DND-41 (cell line): ENCODE data around the gene KLHL30.

Experiments
- ATAC-seq: fragments of 200-7000 bp; cut with Tn5 transposase; 3 replicates; pipeline ENCODE4 v1.9.1; 2021; ENCODE audit warnings: low read depth; ENCODE audit not compliant: insufficient read depth
- DNase-seq: peaks from one replicate; pipeline ENCODE4 v3.0.0-alpha.2; 2020
- H2AFZ ChIP-seq: 2 replicates; pipeline ENCODE4 v1.6.0; 2012; ENCODE audit warnings: low read depth, low read length
- H3K27ac ChIP-seq: 2 replicates; pipeline ENCODE4 v1.5.1; 2012; ENCODE audit warnings: low read length, inconsistent platforms
- H3K27me3 ChIP-seq: fragments of 200-600 bp; sonication (generic); 2 replicates; pipeline ENCODE4 v1.6.0; 2012; ENCODE audit warnings: low read length, mild to moderate bottlenecking, inconsistent platforms; ENCODE audit not compliant: insufficient read depth, poor library complexity
- H3K36me3 ChIP-seq: 2 replicates; pipeline ENCODE4 v1.5.1; 2012; ENCODE audit warnings: low read length, inconsistent platforms; ENCODE audit not compliant: insufficient read depth
- H3K4me1 ChIP-seq: 2 replicates; pipeline ENCODE4 v1.5.1; 2012; ENCODE audit warnings: mild to moderate bottlenecking, low read length; ENCODE audit not compliant: insufficient read depth
- H3K4me2 ChIP-seq: 2 replicates; pipeline ENCODE4 v1.6.0; 2012; ENCODE audit warnings: mild to moderate bottlenecking, moderate library complexity, low read length, inconsistent platforms; ENCODE audit not compliant: insufficient read depth
- H3K4me3 ChIP-seq, 2 experiments: fragments of 200-600 bp in 1 of 2; shearing (Covaris generic) in 1 of 2; 2 replicates each; pipeline ENCODE4 v1.5.1; 2012 to 2016; ENCODE audit warnings: inconsistent platforms in 2 of 2, low read length in 2 of 2, mild to moderate bottlenecking in 2 of 2, low read depth in 1 of 2, moderate library complexity in 1 of 2
- H3K79me2 ChIP-seq: 2 replicates; pipeline ENCODE4 v1.6.0; 2012; ENCODE audit warnings: low read length, inconsistent platforms; ENCODE audit not compliant: insufficient read depth
- H3K9ac ChIP-seq: 2 replicates; pipeline ENCODE4 v1.6.0; 2012; ENCODE audit warnings: low read depth, mild to moderate bottlenecking, inconsistent platforms, low read length, moderate library complexity
- H3K9me3 ChIP-seq: 2 replicates; pipeline ENCODE4 v1.5.1; 2012; ENCODE audit warnings: low read length, moderate library complexity, mild to moderate bottlenecking, inconsistent platforms; ENCODE audit not compliant: insufficient read depth, severe bottlenecking
- H4K20me1 ChIP-seq: 2 replicates; pipeline ENCODE4 v1.6.0; 2012; ENCODE audit warnings: low read length; ENCODE audit not compliant: insufficient read depth
- CTCF ChIP-seq: IDR thresholded peaks from 2 replicates; pipeline ENCODE4 v1.5.1; 2012; ENCODE audit warnings: borderline replicate concordance, low read length, moderate library complexity, mild to moderate bottlenecking; ENCODE audit not compliant: poor library complexity, severe bottlenecking; ENCODE audit errors: extremely low read depth
- EZH2 ChIP-seq: IDR thresholded peaks from 3 replicates; pipeline ENCODE4 v1.6.1; 2012; ENCODE audit warnings: borderline replicate concordance, low read depth, mild to moderate bottlenecking, moderate library complexity, low read length, inconsistent platforms; ENCODE audit not compliant: severe bottlenecking

Gene KLHL30

GRCh38 chr2:238164906-238165287 is 26.4 kb downstream of the KLHL30 start:
- H3K79me2 ChIP-seq, result no peaks in the 10 kb centered on the region
- no peak overlapping the region for H2AFZ ChIP-seq
- no peaks in the 10 kb centered on the region for H3K27me3 ChIP-seq
- no peak overlapping the region for H3K9ac ChIP-seq
- no peak overlapping the region for H3K4me3 ChIP-seq
- peaks cover 11% of the 10 kb centered on the region; the same call in 1 of the 2 replicates for H4K20me1 ChIP-seq
- H3K36me3 ChIP-seq, result peaks cover 20% of the 10 kb centered on the region
- no peak overlapping the region for H3K4me2 ChIP-seq
- TF ChIP-seq EZH2 (no peak), CTCF (no peak)
- no peak overlapping the region for H3K27ac ChIP-seq
- ATAC-seq (no peak), DNase-seq (no peak)
- no peaks in the 10 kb centered on the region for H3K9me3 ChIP-seq
- H3K4me1 ChIP-seq, result no peaks in the 10 kb centered on the region

- ATAC-seq (no peak), DNase-seq (no peak)
- H3K79me2 ChIP-seq, result no peaks in the 10 kb centered on the region
- H3K4me2 ChIP-seq, result no peak overlapping the region
- no peak overlapping the region for H3K27ac ChIP-seq
- no peak overlapping the region for H2AFZ ChIP-seq
- peaks cover 13% of the 10 kb centered on the region for H4K20me1 ChIP-seq
- no peak overlapping the region for H3K9ac ChIP-seq
- no peaks in the 10 kb centered on the region for H3K9me3 ChIP-seq
- H3K4me3 ChIP-seq, result no peak overlapping the region
- TF ChIP-seq CTCF (no peak), EZH2 (no peak)
- H3K27me3 ChIP-seq, result no peaks in the 10 kb centered on the region
- H3K36me3 ChIP-seq, result peaks cover 25% of the 10 kb centered on the region
- H3K4me1 ChIP-seq, result no peaks in the 10 kb centered on the region
These were observed 26.9 kb downstream of the KLHL30 start for GRCh38 chr2:238165288-238165921.

GRCh38 chr2:238166391-238167343 is 28.2 kb downstream of the KLHL30 start:
- no peak overlapping the region for H3K27ac ChIP-seq
- H3K36me3 ChIP-seq, result peaks cover 35% of the 10 kb centered on the region
- H3K79me2 ChIP-seq, result no peaks in the 10 kb centered on the region
- H3K4me1 ChIP-seq, result no peaks in the 10 kb centered on the region
- H3K9me3 ChIP-seq, result no peaks in the 10 kb centered on the region
- ATAC-seq, result no peak
- no peaks in the 10 kb centered on the region for H3K27me3 ChIP-seq
- no peak overlapping the region for H3K4me2 ChIP-seq
- H4K20me1 ChIP-seq, result peaks cover 13% of the 10 kb centered on the region
- DNase-seq, result no peak
- TF ChIP-seq EZH2 (no peak), CTCF (no peak)
- no peak overlapping the region for H3K9ac ChIP-seq
- H2AFZ ChIP-seq, result no peak overlapping the region
- H3K4me3 ChIP-seq, result no peak overlapping the region
